ENCODE data around the gene RPUSD1. TPM values are rescaled to one million over a fixed set of nuclear protein-coding genes. Genes with fewer than 3 reads are reported as not detected.

The RPUSD1 gene
- total RNA-seq, 2 experiments from 2014 or later, result 12.8 to 15.0 TPM

DNA sequence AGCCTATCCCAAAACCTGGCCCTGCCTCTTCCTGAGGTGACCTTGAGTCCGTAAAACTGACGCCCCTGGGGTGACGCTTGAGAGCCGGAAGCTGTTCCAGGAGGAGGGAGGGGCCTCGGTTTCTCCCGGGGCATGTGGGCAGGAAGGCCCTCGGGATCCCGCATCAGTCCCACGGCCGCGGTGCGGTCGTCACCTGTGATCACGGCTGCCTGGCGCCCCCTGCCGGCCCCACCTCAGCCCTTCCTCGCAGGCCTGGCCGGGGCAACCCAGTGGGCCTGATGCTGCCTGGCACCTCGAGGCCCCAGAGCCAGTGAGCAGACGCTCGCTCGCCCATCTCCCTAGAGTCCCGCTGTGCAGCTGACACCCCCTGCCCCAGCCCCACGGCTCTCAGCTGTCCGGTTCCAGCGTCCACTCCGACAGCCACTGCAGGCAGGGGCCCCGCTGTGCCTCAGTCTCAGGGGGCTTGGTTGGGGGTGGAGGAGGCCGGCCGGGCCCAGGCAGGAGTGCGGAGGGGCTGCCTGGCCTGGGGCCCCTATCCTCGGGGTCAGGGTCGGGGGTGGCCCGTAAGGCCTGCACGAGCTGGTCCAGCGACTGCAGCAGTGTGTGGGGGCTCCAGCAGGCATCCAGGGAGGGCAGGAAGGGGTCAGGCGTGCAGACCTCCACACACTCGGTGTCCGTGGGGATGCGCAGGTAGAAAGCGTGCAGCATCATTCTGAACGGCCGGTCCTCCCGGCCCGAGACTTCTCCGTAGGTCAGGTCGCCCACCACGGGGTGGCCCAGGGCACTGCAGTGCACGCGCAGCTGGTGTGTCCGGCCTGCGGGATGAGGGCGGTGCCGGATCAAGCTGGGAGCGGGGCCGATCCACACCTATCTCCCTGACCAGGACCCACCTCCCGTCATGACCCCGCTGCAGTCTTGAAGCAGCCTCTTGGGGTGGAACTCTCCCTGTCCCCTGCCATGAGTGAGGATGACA, 2.3 kb downstream of the RPUSD1 start:
- peak overlapping the region; percentile 74 for H3K4me3 Mint-ChIP-seq
- DNase-seq (peak; percentile 51 to 86 (median 70)), ATAC-seq (ENCODE audit: poor library complexity) (no peak)
- POLR2A ChIA-PET, result interaction anchor here (1.0 to 1.6 kb wide), 3 partner anchors 58 to 90 kb away, joined by 3 to 5 read pairs (median 4); no protein-coding TSS in a partner anchor
- no peaks in the 10 kb centered on the region for H3K9me3 ChIP-seq (ENCODE audit: control insufficient read depth in 1 of 2, insufficient read depth in 1 of 2, low read length in 2 of 2)
- H3K9me3 Mint-ChIP-seq, result no peaks in the 10 kb centered on the region
- H3K36me3 ChIP-seq (ENCODE audit: insufficient read depth, low read length), result peaks cover 10% of the 10 kb centered on the region
- H3K36me3 Mint-ChIP-seq (ENCODE audit: low read depth), result peaks cover 6% of the 10 kb centered on the region
- H3K27me3 ChIP-seq (ENCODE audit: control insufficient read depth in 1 of 2, insufficient read depth in 2 of 2, low read length in 2 of 2), result no peaks in the 10 kb centered on the region
- intact Hi-C loops (cut with DNase I, micrococcal nuclease), result loop anchor here in 1 of 2 experiments (1.0 kb wide), 1 partner anchor 75 kb away; no protein-coding TSS in a partner anchor
- no peaks in the 10 kb centered on the region for H3K27me3 Mint-ChIP-seq
- peaks cover 34% of the 10 kb centered on the region for H3K4me1 ChIP-seq (ENCODE audit: insufficient read depth, low read length)
- no peak overlapping the region for H3K4me3 ChIP-seq (ENCODE audit: low read length)
- CTCF ChIA-PET, result interaction anchor here (2.2 kb wide), 1 partner anchor 74 kb away, joined by 9 read pairs; no protein-coding TSS in a partner anchor
- TF ChIP-seq, protein P1, sequence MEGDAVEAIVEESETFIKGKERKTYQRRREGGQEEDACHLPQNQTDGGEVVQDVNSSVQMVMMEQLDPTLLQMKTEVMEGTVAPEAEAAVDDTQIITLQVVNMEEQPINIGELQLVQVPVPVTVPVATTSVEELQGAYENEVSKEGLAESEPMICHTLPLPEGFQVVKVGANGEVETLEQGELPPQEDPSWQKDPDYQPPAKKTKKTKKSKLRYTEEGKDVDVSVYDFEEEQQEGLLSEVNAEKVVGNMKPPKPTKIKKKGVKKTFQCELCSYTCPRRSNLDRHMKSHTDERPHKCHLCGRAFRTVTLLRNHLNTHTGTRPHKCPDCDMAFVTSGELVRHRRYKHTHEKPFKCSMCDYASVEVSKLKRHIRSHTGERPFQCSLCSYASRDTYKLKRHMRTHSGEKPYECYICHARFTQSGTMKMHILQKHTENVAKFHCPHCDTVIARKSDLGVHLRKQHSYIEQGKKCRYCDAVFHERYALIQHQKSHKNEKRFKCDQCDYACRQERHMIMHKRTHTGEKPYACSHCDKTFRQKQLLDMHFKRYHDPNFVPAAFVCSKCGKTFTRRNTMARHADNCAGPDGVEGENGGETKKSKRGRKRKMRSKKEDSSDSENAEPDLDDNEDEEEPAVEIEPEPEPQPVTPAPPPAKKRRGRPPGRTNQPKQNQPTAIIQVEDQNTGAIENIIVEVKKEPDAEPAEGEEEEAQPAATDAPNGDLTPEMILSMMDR (IDR thresholded peaks at IDR 0.05), result peak; percentile 68
- H3K4me1 Mint-ChIP-seq (ENCODE audit: low read depth), result no peaks in the 10 kb centered on the region
- no peak overlapping the region for H3K27ac Mint-ChIP-seq
- no peak overlapping the region for H3K27ac ChIP-seq (ENCODE audit: low read depth in 1 of 2, low read length in 2 of 2)

DNA sequence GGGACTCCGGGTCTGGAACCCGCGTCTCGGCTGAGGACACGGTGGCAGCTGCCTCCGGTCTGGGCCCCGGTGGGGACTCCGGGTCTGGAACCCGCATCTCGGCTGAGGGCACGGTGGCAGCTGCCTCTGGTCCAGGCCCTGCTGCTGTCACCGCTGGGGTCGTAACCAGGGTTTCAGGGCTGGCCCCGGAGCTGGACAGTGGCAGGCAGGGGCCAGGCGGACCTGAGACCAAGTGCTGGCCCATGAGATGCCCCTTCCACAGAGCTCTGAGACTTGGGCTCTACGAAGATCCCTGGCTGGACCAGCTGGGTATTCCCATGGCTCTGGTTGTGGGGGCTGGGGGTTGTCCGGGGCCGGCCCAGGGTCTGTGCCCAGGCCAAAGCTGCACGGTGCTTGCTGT, 3.8 kb downstream of the RPUSD1 start:
- H3K4me3 ChIP-seq (ENCODE audit: low read length), result no peak overlapping the region
- H3K27ac ChIP-seq (ENCODE audit: low read depth in 1 of 2, low read length in 2 of 2), result no peak overlapping the region
- TF ChIP-seq, protein P1 (IDR thresholded peaks at IDR 0.05), result no peak
- DNase-seq, result no peak
- no peaks in the 10 kb centered on the region for H3K9me3 Mint-ChIP-seq
- no peaks in the 10 kb centered on the region for H3K9me3 ChIP-seq (ENCODE audit: control insufficient read depth in 1 of 2, insufficient read depth in 1 of 2, low read length in 2 of 2)
- ChIA-PET CTCF (interaction anchor here (2.2 kb wide), 1 partner anchor 72 kb away, joined by 9 read pairs; no protein-coding TSS in a partner anchor), POLR2A (interaction anchor here (1.1 kb wide), 1 partner anchor 72 kb away, joined by 4 read pairs; no protein-coding TSS in a partner anchor)
- no peaks in the 10 kb centered on the region for H3K4me1 Mint-ChIP-seq (ENCODE audit: low read depth)
- H3K4me1 ChIP-seq (ENCODE audit: insufficient read depth, low read length), result peaks cover 30% of the 10 kb centered on the region
- ATAC-seq (ENCODE audit: poor library complexity), result no peak
- H3K4me3 Mint-ChIP-seq, result no peak overlapping the region
- peaks cover 6% of the 10 kb centered on the region for H3K36me3 Mint-ChIP-seq (ENCODE audit: low read depth)
- intact Hi-C loops (cut with DNase I, micrococcal nuclease), result no loop called here
- no peaks in the 10 kb centered on the region for H3K27me3 ChIP-seq (ENCODE audit: control insufficient read depth in 1 of 2, insufficient read depth in 2 of 2, low read length in 2 of 2)
- peaks cover 10% of the 10 kb centered on the region for H3K36me3 ChIP-seq (ENCODE audit: insufficient read depth, low read length)
- no peak overlapping the region for H3K27ac Mint-ChIP-seq
- no peaks in the 10 kb centered on the region for H3K27me3 Mint-ChIP-seq

DNA sequence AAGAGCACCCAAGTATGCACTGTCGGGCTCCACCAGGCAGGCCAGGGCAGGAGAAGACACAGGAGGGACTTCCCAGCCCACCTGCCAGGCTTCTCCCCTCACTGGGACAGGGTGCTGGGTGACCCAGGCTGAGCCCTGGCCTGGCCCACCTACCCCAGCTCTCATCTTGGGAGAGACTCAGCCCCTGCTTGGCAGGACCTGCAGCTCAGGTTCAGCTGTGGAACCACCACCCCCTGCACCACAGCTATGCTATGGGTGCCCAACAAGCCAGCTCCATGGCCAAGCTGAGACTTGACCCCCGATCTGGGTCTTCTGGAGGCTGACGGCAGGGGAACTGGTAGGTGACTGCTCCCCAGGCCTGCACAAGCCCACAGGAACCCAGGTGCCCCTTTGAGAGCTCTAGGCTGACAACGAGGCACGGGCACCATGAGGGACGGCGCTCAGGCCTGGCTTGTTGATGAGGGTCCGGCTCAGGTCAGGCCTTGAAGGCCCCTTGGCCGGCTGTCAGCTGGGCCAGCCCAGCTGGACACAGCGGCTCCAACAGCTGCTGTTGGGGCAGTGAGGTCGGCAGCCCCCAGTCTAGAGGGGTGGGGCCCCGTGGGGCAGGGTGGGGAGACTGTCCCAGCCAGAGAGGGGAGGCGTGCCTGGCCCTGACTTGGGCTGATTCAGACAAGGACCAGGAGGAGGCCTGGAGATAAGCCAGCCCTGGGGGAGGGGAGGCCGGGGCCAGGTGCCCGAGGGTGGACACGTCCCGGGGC, 4.6 kb downstream of the RPUSD1 start:
- intact Hi-C loops (cut with DNase I, micrococcal nuclease), result no loop called here

More for the DNA sequence above, 4.6 kb downstream of the RPUSD1 start:
- Histone ChIP-seq H3K4me1 (ENCODE audit: insufficient read depth, low read length) (peaks cover 22% of the 10 kb centered on the region), H3K27ac (ENCODE audit: low read depth in 1 of 2, low read length in 2 of 2) (no peak overlapping the region), H3K36me3 (ENCODE audit: insufficient read depth, low read length) (peaks cover 10% of the 10 kb centered on the region), H3K4me3 (ENCODE audit: low read length) (no peak overlapping the region), H3K9me3 (ENCODE audit: control insufficient read depth in 1 of 2, insufficient read depth in 1 of 2, low read length in 2 of 2) (no peaks in the 10 kb centered on the region), H3K27me3 (ENCODE audit: control insufficient read depth in 1 of 2, insufficient read depth in 2 of 2, low read length in 2 of 2) (no peaks in the 10 kb centered on the region)
- H3K4me1 Mint-ChIP-seq (ENCODE audit: low read depth), result no peaks in the 10 kb centered on the region
- TF ChIP-seq, protein P1 (IDR thresholded peaks at IDR 0.05), result no peak
- DNase-seq, result no peak
- peaks cover 6% of the 10 kb centered on the region for H3K36me3 Mint-ChIP-seq (ENCODE audit: low read depth)
- no peak for ATAC-seq (ENCODE audit: poor library complexity)
- ChIA-PET POLR2A (interaction anchor here (1.3 kb wide), 1 partner anchor 67 kb away, joined by 3 read pairs; no protein-coding TSS in a partner anchor), CTCF (no interaction called here)
- H3K27me3 Mint-ChIP-seq, result no peaks in the 10 kb centered on the region
- H3K9me3 Mint-ChIP-seq, result no peaks in the 10 kb centered on the region
- no peak overlapping the region for H3K4me3 Mint-ChIP-seq
- H3K27ac Mint-ChIP-seq, result no peak overlapping the region
